CD4-positive, alpha-beta T cell treated with Interleukin-15 for 1 hour (primary cell): ENCODE data around the gene DBET.
"Not testable (repeated sequence)": the region's sequence is repeated elsewhere in the genome, so short reads cannot be mapped to it uniquely, and the experiment has no call there.

Experiments used
- DNase-seq: peaks from one replicate; pipeline ENCODE4 v3.0.0-alpha.2; 2020

The DBET gene

GRCh38 chr4:190049378-190050239 lies 14.7 kb upstream of the DBET start:
- DNase-seq, result peak; percentile 21

- DNase-seq, result not testable (repeated sequence)
Observed at GRCh38 chr4:190058997-190059396, 5.3 kb upstream of the DBET start.

- not testable (repeated sequence) for DNase-seq
Observed at GRCh38 chr4:190064805-190065204, 503 bp downstream of the DBET start.

GRCh38 chr4:190068351-190068750 lies 4.0 kb downstream of the DBET start:
- DNase-seq, result peak; percentile 22

GRCh38 chr4:190093052-190093451 lies 28.8 kb downstream of the DBET start:
- DNase-seq, result not testable (repeated sequence)

- DNase-seq, result not testable (repeated sequence)
Observed at GRCh38 chr4:190094031-190094430, 29.7 kb downstream of the DBET start.

GRCh38 chr4:190095335-190095734 lies 31.0 kb downstream of the DBET start:
- DNase-seq, result not testable (repeated sequence)

- not testable (repeated sequence) for DNase-seq
Observed at GRCh38 chr4:190099605-190100004, 35.3 kb downstream of the DBET start.

- not testable (repeated sequence) for DNase-seq
Observed at GRCh38 chr4:190101525-190101924, 37.2 kb downstream of the DBET start.

- DNase-seq, result not testable (repeated sequence)
Observed at GRCh38 chr4:190106191-190106590, 41.9 kb downstream of the DBET start.

- DNase-seq, result not testable (repeated sequence)
Observed at GRCh38 chr4:190106611-190107480, 42.5 kb downstream of the DBET start.

GRCh38 chr4:190107766-190108485 lies 43.6 kb downstream of the DBET start:
- not testable (repeated sequence) for DNase-seq

GRCh38 chr4:190108756-190109155 lies 44.5 kb downstream of the DBET start:
- DNase-seq, result not testable (repeated sequence)

GRCh38 chr4:190109390-190110011 lies 45.2 kb downstream of the DBET start:
- not testable (repeated sequence) for DNase-seq

GRCh38 chr4:190110033-190110432 lies 45.7 kb downstream of the DBET start:
- not testable (repeated sequence) for DNase-seq

GRCh38 chr4:190110570-190111295 lies 46.4 kb downstream of the DBET start:
- not testable (repeated sequence) for DNase-seq

- DNase-seq, result not testable (repeated sequence)
Observed at GRCh38 chr4:190112879-190113278, 48.6 kb downstream of the DBET start.

GRCh38 chr4:190114991-190115390 lies 50.7 kb downstream of the DBET start:
- not testable (repeated sequence) for DNase-seq
